PC-9 (cell line): Measurements from ENCODE around the gene SGSH.

ENCODE experiments used
- EZH2 ChIP-seq: fragments of 200-600 bp; sonication (generic); IDR thresholded peaks from 2 replicates; pipeline ENCODE4 v1.8.0; 2017; ENCODE audit warnings: antibody characterized with exemption, low read depth
- TF ChIP-seq, protein P1 (sequence below): fragments of 200-600 bp; sonication (generic); conservative IDR thresholded peaks from 2 replicates; pipeline ENCODE4 v1.6.1; 2017; ENCODE audit warnings: mixed run types, antibody characterized with exemption, mild to moderate bottlenecking, moderate library complexity

DNA sequence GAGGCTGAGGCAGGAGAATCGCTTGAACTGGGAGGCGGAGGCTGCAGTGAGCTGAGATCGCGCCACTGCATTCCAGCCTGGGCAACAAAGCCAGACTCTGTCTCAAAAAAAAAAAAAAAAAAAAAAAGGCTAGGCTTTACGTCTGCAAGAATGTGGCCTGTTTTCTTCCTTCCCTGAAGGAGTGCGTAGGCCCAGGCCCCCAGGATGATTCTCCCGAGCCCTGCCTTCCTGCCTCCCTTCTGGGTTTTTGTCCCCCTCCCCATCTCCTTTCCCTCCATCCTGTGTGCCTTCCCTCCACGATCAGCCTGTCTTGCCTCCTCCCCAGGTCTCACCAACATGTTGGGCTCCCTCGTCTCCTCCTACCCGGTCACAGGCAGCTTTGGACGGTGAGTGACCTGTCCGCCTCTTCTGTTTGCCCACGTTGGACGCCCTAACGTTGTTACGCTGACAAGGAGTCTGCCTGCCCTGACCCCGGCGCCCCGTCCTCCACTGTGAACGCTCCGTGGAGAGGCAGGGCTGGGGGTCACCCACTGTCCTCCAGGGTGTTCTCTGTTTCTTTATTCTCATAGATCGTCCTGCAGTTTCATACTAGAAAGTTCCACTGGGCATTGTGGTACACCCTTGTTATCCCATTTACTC lies 24.9 kb upstream of the SGSH start:
- TF ChIP-seq, protein P1, sequence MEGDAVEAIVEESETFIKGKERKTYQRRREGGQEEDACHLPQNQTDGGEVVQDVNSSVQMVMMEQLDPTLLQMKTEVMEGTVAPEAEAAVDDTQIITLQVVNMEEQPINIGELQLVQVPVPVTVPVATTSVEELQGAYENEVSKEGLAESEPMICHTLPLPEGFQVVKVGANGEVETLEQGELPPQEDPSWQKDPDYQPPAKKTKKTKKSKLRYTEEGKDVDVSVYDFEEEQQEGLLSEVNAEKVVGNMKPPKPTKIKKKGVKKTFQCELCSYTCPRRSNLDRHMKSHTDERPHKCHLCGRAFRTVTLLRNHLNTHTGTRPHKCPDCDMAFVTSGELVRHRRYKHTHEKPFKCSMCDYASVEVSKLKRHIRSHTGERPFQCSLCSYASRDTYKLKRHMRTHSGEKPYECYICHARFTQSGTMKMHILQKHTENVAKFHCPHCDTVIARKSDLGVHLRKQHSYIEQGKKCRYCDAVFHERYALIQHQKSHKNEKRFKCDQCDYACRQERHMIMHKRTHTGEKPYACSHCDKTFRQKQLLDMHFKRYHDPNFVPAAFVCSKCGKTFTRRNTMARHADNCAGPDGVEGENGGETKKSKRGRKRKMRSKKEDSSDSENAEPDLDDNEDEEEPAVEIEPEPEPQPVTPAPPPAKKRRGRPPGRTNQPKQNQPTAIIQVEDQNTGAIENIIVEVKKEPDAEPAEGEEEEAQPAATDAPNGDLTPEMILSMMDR: no peak
- TF ChIP-seq EZH2: no peak
